SU-DHL-6 (cell line): ENCODE measurements around the gene INO80.

Source experiments
- H2AFZ ChIP-seq: fragments of 200-600 bp; sonication (generic); 2 replicates; pipeline ENCODE4 v1.6.1; 2014; ENCODE audit warnings: low read depth, mild to moderate bottlenecking, moderate library complexity, mixed read lengths, antibody characterized with exemption, low read length; ENCODE audit not compliant: severe bottlenecking
- H3F3A ChIP-seq: fragments of 200-600 bp; shearing (Covaris generic); 2 replicates; pipeline ENCODE4 v1.6.0; 2016; ENCODE audit warnings: antibody characterized with exemption, mild to moderate bottlenecking; ENCODE audit not compliant: insufficient read depth
- H3K27ac ChIP-seq: fragments of 200-600 bp; sonication (generic); 2 replicates; pipeline ENCODE4 v1.5.1; 2016; ENCODE audit warnings: low read depth, mild to moderate bottlenecking, low read length, moderate library complexity, mixed read lengths
- H3K27me3 ChIP-seq: fragments of 200-600 bp; sonication (generic), shearing (Covaris generic); 2 replicates; pipeline ENCODE4 v1.6.0; 2014; ENCODE audit warnings: mild to moderate bottlenecking, low read length
- H3K36me3 ChIP-seq: fragments of 200-600 bp; sonication (generic); 2 replicates; pipeline ENCODE4 v1.6.1; 2014; ENCODE audit warnings: mild to moderate bottlenecking, low read length, mixed read lengths
- H3K4me2 ChIP-seq: fragments of 300-600, 200-600 bp; shearing (Covaris generic), sonication (generic); 2 replicates; pipeline ENCODE4 v1.6.0; 2014; ENCODE audit warnings: low read length, low read depth, mild to moderate bottlenecking; ENCODE audit not compliant: poor library complexity, severe bottlenecking
- H3K4me3 ChIP-seq: fragments of 200-600 bp; sonication (generic); 2 replicates; pipeline ENCODE4 v1.5.1; 2014; ENCODE audit warnings: antibody characterized with exemption, low read length, mild to moderate bottlenecking, mixed read lengths; ENCODE audit not compliant: insufficient read depth, poor library complexity, severe bottlenecking
- H3K79me2 ChIP-seq: fragments of 200-600 bp; sonication (generic); 2 replicates; pipeline ENCODE4 v1.6.1; 2014; ENCODE audit warnings: mild to moderate bottlenecking, low read length, moderate library complexity; ENCODE audit not compliant: insufficient read depth
- H3K9ac ChIP-seq: fragments of 200-600 bp; sonication (generic); 2 replicates; pipeline ENCODE4 v1.7.0; 2014; ENCODE audit warnings: mild to moderate bottlenecking, low read length
- H3K9me2 ChIP-seq: fragments of 200-600 bp; sonication (generic); replicated peaks from 2 replicates; pipeline ENCODE4 v1.6.1; 2014; ENCODE audit warnings: low read length; ENCODE audit not compliant: insufficient read depth
- H3K9me3 ChIP-seq: fragments of 200-600 bp; sonication (generic); 2 replicates; pipeline ENCODE4 v1.6.1; 2014; ENCODE audit warnings: low read length, mixed read lengths; ENCODE audit not compliant: insufficient read depth
- H4K20me1 ChIP-seq: fragments of 200-600 bp; sonication (generic); 2 replicates; pipeline ENCODE4 v1.6.1; 2014; ENCODE audit warnings: low read depth, mild to moderate bottlenecking, antibody characterized with exemption, low read length, moderate library complexity, mixed read lengths
- CTCF ChIP-seq: fragments of 200-600 bp; sonication (generic); IDR thresholded peaks from one replicate; pipeline ENCODE4 v1.5.1; 2017; ENCODE audit warnings: antibody characterized with exemption, mild to moderate bottlenecking, low read length, moderate library complexity; ENCODE audit not compliant: insufficient read depth, poor library complexity, severe bottlenecking
- EZH2phosphoT487 ChIP-seq: fragments of 200-600 bp; sonication (generic), shearing (Covaris generic); conservative IDR thresholded peaks from 2 replicates; pipeline ENCODE4 v1.6.1; 2018; ENCODE audit warnings: mild to moderate bottlenecking, antibody characterized with exemption, low read length, moderate library complexity, mixed read lengths

The INO80 gene

GRCh38 chr15:41105348-41106334 is 10.4 kb downstream of the INO80 start:
- no peak overlapping the region for H3K9ac ChIP-seq

GRCh38 chr15:41104234-41104633 is 11.8 kb downstream of the INO80 start:
- H3K27ac ChIP-seq: no peak overlapping the region

More at GRCh38 chr15:41105348-41106334, 10.4 kb downstream of the INO80 start:
- TF ChIP-seq EZH2phosphoT487: no peak
- TF ChIP-seq CTCF: no peak
- H4K20me1 ChIP-seq: no peaks in the 10 kb centered on the region; the same call in 1 of the 2 replicates
- H3K36me3 ChIP-seq: no peaks in the 10 kb centered on the region
- H3K79me2 ChIP-seq: peaks cover 84% of the 10 kb centered on the region
- H3K9me3 ChIP-seq: no peaks in the 10 kb centered on the region
- H3K9me2 ChIP-seq: no peaks in the 10 kb centered on the region
- no peak overlapping the region for H3K27ac ChIP-seq
- H3F3A ChIP-seq: no peaks in the 10 kb centered on the region
- H2AFZ ChIP-seq: no peak overlapping the region
- no peak overlapping the region for H3K4me3 ChIP-seq
- no peak overlapping the region for H3K4me2 ChIP-seq
- no peaks in the 10 kb centered on the region for H3K27me3 ChIP-seq

GRCh38 chr15:41102854-41103253 is 13.2 kb downstream of the INO80 start:
- Histone ChIP-seq H3K79me2 (peaks cover 90% of the 10 kb centered on the region), H3K9me3 (no peaks in the 10 kb centered on the region), H3K4me2 (no peak overlapping the region), H3K9me2 (no peaks in the 10 kb centered on the region), H3K27me3 (no peaks in the 10 kb centered on the region), H3K9ac (no peak overlapping the region), H4K20me1 (no peaks in the 10 kb centered on the region; the same call in 1 of the 2 replicates), H3K4me3 (no peak overlapping the region), H3F3A (no peaks in the 10 kb centered on the region), H3K27ac (no peak overlapping the region), H2AFZ (no peak overlapping the region), H3K36me3 (no peaks in the 10 kb centered on the region)
- TF ChIP-seq EZH2phosphoT487 (no peak), CTCF (no peak)

More at GRCh38 chr15:41104234-41104633, 11.8 kb downstream of the INO80 start:
- TF ChIP-seq CTCF: no peak
- TF ChIP-seq EZH2phosphoT487: no peak
- Histone ChIP-seq H3F3A (no peaks in the 10 kb centered on the region), H3K4me2 (no peak overlapping the region), H3K4me3 (no peak overlapping the region), H3K36me3 (no peaks in the 10 kb centered on the region), H3K9me2 (no peaks in the 10 kb centered on the region), H4K20me1 (no peaks in the 10 kb centered on the region; the same call in 1 of the 2 replicates), H3K9me3 (no peaks in the 10 kb centered on the region), H3K27me3 (no peaks in the 10 kb centered on the region), H2AFZ (no peak overlapping the region), H3K9ac (no peak overlapping the region), H3K79me2 (peaks cover 88% of the 10 kb centered on the region)
